GM23338 (cell line): ENCODE data around the gene HES4. TPM values are rescaled to one million over a fixed set of nuclear protein-coding genes. Genes with fewer than 3 reads are reported as not detected.

Source experiments
- ATAC-seq: fragments of 200-7000 bp; cut with Tn5 transposase; 3 replicates; pipeline ENCODE4 v1.9.1; 2020
- DNase-seq: peaks from one replicate; pipeline ENCODE4 v3.0.0-alpha.2; 2015; ENCODE audit warnings: low spot score
- H2AFZ ChIP-seq: fragments of 200-600 bp; sonication (generic); 2 replicates; pipeline ENCODE4 v1.8.0; 2016; ENCODE audit warnings: antibody characterized with exemption, mild to moderate bottlenecking, moderate library complexity
- H3F3A ChIP-seq: fragments of 200-600 bp; sonication (generic); replicated peaks from 2 replicates; pipeline ENCODE4 v1.8.0; 2017; ENCODE audit warnings: antibody characterized with exemption, mixed run types, low read depth
- H3K27ac ChIP-seq: fragments of 200-600 bp; sonication (generic); 2 replicates; pipeline ENCODE4 v1.6.1; 2016; ENCODE audit warnings: low read depth
- H3K27me3 ChIP-seq: fragments of 200-600 bp; sonication (generic); 2 replicates; pipeline ENCODE4 v1.8.0; 2016; ENCODE audit warnings: mild to moderate bottlenecking, mixed run types, moderate library complexity; ENCODE audit not compliant: insufficient read depth
- H3K36me3 ChIP-seq: fragments of 200-600 bp; sonication (generic); 2 replicates; pipeline ENCODE4 v1.8.0; 2016; ENCODE audit warnings: mild to moderate bottlenecking; ENCODE audit not compliant: insufficient read depth
- H3K4me1 ChIP-seq: fragments of 200-600 bp; sonication (generic); 2 replicates; pipeline ENCODE4 v1.8.0; 2016; ENCODE audit warnings: mild to moderate bottlenecking, moderate library complexity; ENCODE audit not compliant: insufficient read depth
- H3K4me2 ChIP-seq: fragments of 200-600 bp; sonication (generic); 2 replicates; pipeline ENCODE4 v1.7.1; 2017; ENCODE audit warnings: mixed run types
- H3K4me3 ChIP-seq: fragments of 200-600 bp; sonication (generic); 2 replicates; pipeline ENCODE4 v1.6.1; 2016; ENCODE audit warnings: mixed run types
- H3K79me2 ChIP-seq: fragments of 200-600 bp; sonication (generic); replicated peaks from 2 replicates; pipeline ENCODE4 v1.8.0; 2017; ENCODE audit warnings: mild to moderate bottlenecking; ENCODE audit not compliant: insufficient read depth
- H3K9me2 ChIP-seq: fragments of 200-600 bp; sonication (generic); 2 replicates; pipeline ENCODE4 v1.8.0; 2017; ENCODE audit not compliant: insufficient read depth
- H4K20me1 ChIP-seq: fragments of 200-600 bp; sonication (generic); replicated peaks from 2 replicates; pipeline ENCODE4 v1.8.0; 2017; ENCODE audit warnings: mild to moderate bottlenecking; ENCODE audit not compliant: insufficient read depth
- H3K27ac Mint-ChIP-seq: 2 replicates; pipeline ENCODE4 v1.8.0; 2020; ENCODE audit warnings: inconsistent platforms, mild to moderate bottlenecking, moderate library complexity, mixed read lengths
- H3K27me3 Mint-ChIP-seq: 3 replicates; pipeline ENCODE4 v1.8.0; 2022; ENCODE audit warnings: low read depth, mild to moderate bottlenecking, moderate library complexity, mixed read lengths, inconsistent platforms; ENCODE audit not compliant: insufficient read depth, poor library complexity
- H3K36me3 Mint-ChIP-seq: 3 replicates; pipeline ENCODE4 v1.8.0; 2021; ENCODE audit warnings: low read depth, mild to moderate bottlenecking, inconsistent platforms, moderate library complexity, mixed read lengths
- H3K4me1 Mint-ChIP-seq: 3 replicates; pipeline ENCODE4 v1.8.0; 2020; ENCODE audit warnings: mild to moderate bottlenecking, inconsistent platforms, mixed read lengths
- H3K4me3 Mint-ChIP-seq: 3 replicates; pipeline ENCODE4 v1.8.0; 2021; ENCODE audit warnings: moderate library complexity, mild to moderate bottlenecking, inconsistent platforms, mixed read lengths
- H3K9me3 Mint-ChIP-seq: 3 replicates; pipeline ENCODE4 v1.8.0; 2020; ENCODE audit warnings: moderate library complexity, mild to moderate bottlenecking, inconsistent platforms, mixed read lengths
- CREB1 ChIP-seq: fragments of 250-450 bp; sonication (Bioruptor Pico); IDR thresholded peaks from 2 replicates; pipeline ENCODE4 v1.5.0; 2020; ENCODE audit warnings: low read depth, mild to moderate bottlenecking, moderate library complexity
- CTCF ChIP-seq, 2 experiments: fragments of 200-600 bp in 1 of 2; sonication (generic) in 1 of 2; conservative IDR thresholded peaks; 2 replicates each; pipeline versions ENCODE4 v1.5.1 to v1.6.1; 2016 to 2017; ENCODE audit warnings: antibody characterized with exemption in 2 of 2, low read depth in 2 of 2, mild to moderate bottlenecking in 2 of 2, moderate library complexity in 1 of 2
- ETS1 ChIP-seq: IDR thresholded peaks from 2 replicates; pipeline ENCODE4 v1.6.1; 2016; ENCODE audit warnings: antibody characterized with exemption
- EZH2 ChIP-seq: fragments of 200-600 bp; sonication (generic); IDR thresholded peaks from one replicate; pipeline ENCODE4 v1.8.0; 2017; ENCODE audit warnings: antibody characterized with exemption, mild to moderate bottlenecking, low read depth; ENCODE audit not compliant: unreplicated experiment
- EZH2phosphoT487 ChIP-seq: fragments of 200-600 bp; sonication (generic); IDR thresholded peaks from one replicate; pipeline ENCODE4 v1.8.1; 2018; ENCODE audit warnings: antibody characterized with exemption; ENCODE audit not compliant: unreplicated experiment
- JUNB ChIP-seq: IDR thresholded peaks from one replicate; pipeline ENCODE4 v1.6.1; 2016; ENCODE audit warnings: antibody characterized with exemption; ENCODE audit not compliant: unreplicated experiment
- NANOG ChIP-seq: IDR thresholded peaks from 2 replicates; pipeline ENCODE4 v1.6.1; 2016; ENCODE audit warnings: antibody characterized with exemption, borderline replicate concordance
- POLR2AphosphoS5 ChIP-seq: IDR thresholded peaks from 2 replicates; pipeline ENCODE4 v1.6.1; 2016; ENCODE audit warnings: antibody characterized with exemption, low read depth
- STAT1 ChIP-seq: IDR thresholded peaks from one replicate; pipeline ENCODE4 v1.6.1; 2016; ENCODE audit warnings: antibody characterized with exemption; ENCODE audit not compliant: unreplicated experiment
- ZNF114 ChIP-seq: fragments of 250-450 bp; sonication (Bioruptor Pico); IDR thresholded peaks from 2 replicates; pipeline ENCODE4 v1.5.0; 2020; ENCODE audit warnings: mild to moderate bottlenecking, moderate library complexity
- ZNF331 ChIP-seq: fragments of 250-450 bp; sonication (Bioruptor Pico); IDR thresholded peaks from 2 replicates; pipeline ENCODE4 v1.5.0; 2020; ENCODE audit warnings: low read depth, mild to moderate bottlenecking, moderate library complexity
- polyA plus RNA-seq: library from polyadenylated mRNA; unstranded; fragments of >200 nt; fragmentation: Nextera tagmentation; extraction: Ambion mirVana; gene quantifications from 2 replicates; pipeline ENCODE4 v1.2.1, GENCODE V29; 2016
- total RNA-seq: library from RNA; depleted of rRNA; stranded (reverse); fragments of >200 nt; shearing (Covaris generic); gene quantifications from 2 replicates; pipeline ENCODE4 v1.2.3, GENCODE V29; 2014
- TF ChIP-seq, protein P1 (sequence below): IDR thresholded peaks from one replicate; pipeline ENCODE4 v1.6.1; 2018; ENCODE audit warnings: antibody characterized with exemption; ENCODE audit not compliant: unreplicated experiment
- TF ChIP-seq, protein P2 (sequence below): fragments of 250-450 bp; sonication (Bioruptor Pico); IDR thresholded peaks from 2 replicates; pipeline ENCODE4 v1.5.0; 2020; ENCODE audit warnings: mild to moderate bottlenecking, moderate library complexity

Gene HES4
- total and polyA plus RNA-seq, 2 experiments from 2014 or later, result 2.3 to 6.7 TPM

GRCh38 chr1:1021920-1022259 is 22.0 kb upstream of the HES4 start:
- Histone ChIP-seq H3F3A (no peaks in the 10 kb centered on the region), H3K27ac (no peak overlapping the region), H4K20me1 (peaks cover 4% of the 10 kb centered on the region; the same call in 1 of the 2 replicates), H3K4me1 (peaks cover 47% of the 10 kb centered on the region), H3K27me3 (peaks cover 2% of the 10 kb centered on the region; the same call in 1 of the 2 replicates), H3K4me3 (peak overlapping the region; percentile 68; the same call in 1 of the 2 replicates), H3K4me2 (peak overlapping the region; percentile 94), H2AFZ (no peak overlapping the region), H3K9me2 (no peaks in the 10 kb centered on the region), H3K79me2 (0 out of 2 replicates have a peak, but pooled peaks cover 5% of the 10 kb centered on the region), H3K36me3 (no peaks in the 10 kb centered on the region)
- Mint-ChIP-seq H3K27ac (no peak overlapping the region), H3K27me3 (peaks cover 26% of the 10 kb centered on the region), H3K9me3 (no peaks in the 10 kb centered on the region), H3K4me3 (peak overlapping the region; percentile 67; the same call in 1 of the 3 replicates), H3K36me3 (peaks cover 20% of the 10 kb centered on the region), H3K4me1 (peaks cover 34% of the 10 kb centered on the region)
- TF ChIP-seq EZH2phosphoT487 (no peak), NANOG (no peak), POLR2AphosphoS5 (no peak), CTCF (conservative IDR thresholded peaks at IDR 0.05; ENCODE audit: low read depth in 2 of 2) (no peak), STAT1 (no peak), ETS1 (no peak), EZH2 (no peak), CREB1 (CRISPR knock-in tag) (no peak), JUNB (no peak), ZNF331 (no peak), ZNF114 (CRISPR knock-in tag) (no peak)
- TF ChIP-seq, protein P1, sequence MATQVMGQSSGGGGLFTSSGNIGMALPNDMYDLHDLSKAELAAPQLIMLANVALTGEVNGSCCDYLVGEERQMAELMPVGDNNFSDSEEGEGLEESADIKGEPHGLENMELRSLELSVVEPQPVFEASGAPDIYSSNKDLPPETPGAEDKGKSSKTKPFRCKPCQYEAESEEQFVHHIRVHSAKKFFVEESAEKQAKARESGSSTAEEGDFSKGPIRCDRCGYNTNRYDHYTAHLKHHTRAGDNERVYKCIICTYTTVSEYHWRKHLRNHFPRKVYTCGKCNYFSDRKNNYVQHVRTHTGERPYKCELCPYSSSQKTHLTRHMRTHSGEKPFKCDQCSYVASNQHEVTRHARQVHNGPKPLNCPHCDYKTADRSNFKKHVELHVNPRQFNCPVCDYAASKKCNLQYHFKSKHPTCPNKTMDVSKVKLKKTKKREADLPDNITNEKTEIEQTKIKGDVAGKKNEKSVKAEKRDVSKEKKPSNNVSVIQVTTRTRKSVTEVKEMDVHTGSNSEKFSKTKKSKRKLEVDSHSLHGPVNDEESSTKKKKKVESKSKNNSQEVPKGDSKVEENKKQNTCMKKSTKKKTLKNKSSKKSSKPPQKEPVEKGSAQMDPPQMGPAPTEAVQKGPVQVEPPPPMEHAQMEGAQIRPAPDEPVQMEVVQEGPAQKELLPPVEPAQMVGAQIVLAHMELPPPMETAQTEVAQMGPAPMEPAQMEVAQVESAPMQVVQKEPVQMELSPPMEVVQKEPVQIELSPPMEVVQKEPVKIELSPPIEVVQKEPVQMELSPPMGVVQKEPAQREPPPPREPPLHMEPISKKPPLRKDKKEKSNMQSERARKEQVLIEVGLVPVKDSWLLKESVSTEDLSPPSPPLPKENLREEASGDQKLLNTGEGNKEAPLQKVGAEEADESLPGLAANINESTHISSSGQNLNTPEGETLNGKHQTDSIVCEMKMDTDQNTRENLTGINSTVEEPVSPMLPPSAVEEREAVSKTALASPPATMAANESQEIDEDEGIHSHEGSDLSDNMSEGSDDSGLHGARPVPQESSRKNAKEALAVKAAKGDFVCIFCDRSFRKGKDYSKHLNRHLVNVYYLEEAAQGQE, result no peak
- TF ChIP-seq, protein P2, sequence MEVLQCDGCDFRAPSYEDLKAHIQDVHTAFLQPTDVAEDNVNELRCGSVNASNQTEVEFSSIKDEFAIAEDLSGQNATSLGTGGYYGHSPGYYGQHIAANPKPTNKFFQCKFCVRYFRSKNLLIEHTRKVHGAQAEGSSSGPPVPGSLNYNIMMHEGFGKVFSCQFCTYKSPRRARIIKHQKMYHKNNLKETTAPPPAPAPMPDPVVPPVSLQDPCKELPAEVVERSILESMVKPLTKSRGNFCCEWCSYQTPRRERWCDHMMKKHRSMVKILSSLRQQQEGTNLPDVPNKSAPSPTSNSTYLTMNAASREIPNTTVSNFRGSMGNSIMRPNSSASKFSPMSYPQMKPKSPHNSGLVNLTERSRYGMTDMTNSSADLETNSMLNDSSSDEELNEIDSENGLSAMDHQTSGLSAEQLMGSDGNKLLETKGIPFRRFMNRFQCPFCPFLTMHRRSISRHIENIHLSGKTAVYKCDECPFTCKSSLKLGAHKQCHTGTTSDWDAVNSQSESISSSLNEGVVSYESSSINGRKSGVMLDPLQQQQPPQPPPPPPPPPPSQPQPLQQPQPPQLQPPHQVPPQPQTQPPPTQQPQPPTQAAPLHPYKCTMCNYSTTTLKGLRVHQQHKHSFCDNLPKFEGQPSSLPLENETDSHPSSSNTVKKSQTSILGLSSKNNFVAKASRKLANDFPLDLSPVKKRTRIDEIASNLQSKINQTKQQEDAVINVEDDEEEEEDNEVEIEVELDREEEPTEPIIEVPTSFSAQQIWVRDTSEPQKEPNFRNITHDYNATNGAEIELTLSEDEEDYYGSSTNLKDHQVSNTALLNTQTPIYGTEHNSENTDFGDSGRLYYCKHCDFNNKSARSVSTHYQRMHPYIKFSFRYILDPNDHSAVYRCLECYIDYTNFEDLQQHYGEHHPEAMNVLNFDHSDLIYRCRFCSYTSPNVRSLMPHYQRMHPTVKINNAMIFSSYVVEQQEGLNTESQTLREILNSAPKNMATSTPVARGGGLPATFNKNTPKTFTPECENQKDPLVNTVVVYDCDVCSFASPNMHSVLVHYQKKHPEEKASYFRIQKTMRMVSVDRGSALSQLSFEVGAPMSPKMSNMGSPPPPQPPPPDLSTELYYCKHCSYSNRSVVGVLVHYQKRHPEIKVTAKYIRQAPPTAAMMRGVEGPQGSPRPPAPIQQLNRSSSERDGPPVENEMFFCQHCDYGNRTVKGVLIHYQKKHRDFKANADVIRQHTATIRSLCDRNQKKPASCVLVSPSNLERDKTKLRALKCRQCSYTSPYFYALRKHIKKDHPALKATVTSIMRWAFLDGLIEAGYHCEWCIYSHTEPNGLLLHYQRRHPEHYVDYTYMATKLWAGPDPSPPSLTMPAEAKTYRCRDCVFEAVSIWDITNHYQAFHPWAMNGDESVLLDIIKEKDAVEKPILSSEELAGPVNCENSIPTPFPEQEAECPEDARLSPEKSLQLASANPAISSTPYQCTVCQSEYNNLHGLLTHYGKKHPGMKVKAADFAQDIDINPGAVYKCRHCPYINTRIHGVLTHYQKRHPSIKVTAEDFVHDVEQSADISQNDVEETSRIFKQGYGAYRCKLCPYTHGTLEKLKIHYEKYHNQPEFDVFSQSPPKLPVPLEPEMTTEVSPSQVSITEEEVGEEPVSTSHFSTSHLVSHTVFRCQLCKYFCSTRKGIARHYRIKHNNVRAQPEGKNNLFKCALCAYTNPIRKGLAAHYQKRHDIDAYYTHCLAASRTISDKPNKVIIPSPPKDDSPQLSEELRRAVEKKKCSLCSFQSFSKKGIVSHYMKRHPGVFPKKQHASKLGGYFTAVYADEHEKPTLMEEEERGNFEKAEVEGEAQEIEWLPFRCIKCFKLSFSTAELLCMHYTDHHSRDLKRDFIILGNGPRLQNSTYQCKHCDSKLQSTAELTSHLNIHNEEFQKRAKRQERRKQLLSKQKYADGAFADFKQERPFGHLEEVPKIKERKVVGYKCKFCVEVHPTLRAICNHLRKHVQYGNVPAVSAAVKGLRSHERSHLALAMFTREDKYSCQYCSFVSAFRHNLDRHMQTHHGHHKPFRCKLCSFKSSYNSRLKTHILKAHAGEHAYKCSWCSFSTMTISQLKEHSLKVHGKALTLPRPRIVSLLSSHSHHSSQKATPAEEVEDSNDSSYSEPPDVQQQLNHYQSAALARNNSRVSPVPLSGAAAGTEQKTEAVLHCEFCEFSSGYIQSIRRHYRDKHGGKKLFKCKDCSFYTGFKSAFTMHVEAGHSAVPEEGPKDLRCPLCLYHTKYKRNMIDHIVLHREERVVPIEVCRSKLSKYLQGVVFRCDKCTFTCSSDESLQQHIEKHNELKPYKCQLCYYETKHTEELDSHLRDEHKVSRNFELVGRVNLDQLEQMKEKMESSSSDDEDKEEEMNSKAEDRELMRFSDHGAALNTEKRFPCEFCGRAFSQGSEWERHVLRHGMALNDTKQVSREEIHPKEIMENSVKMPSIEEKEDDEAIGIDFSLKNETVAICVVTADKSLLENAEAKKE (CRISPR knock-in tag), result no peak
- DNase-seq (no peak), ATAC-seq (no peak)
